A673 (cell line): ENCODE measurements around the gene RBBP7.

Experiments
- CTCF ChIP-seq: fragments of 300-800, 200-600 bp; sonication (generic); conservative IDR thresholded peaks from 2 replicates; pipeline ENCODE4 v1.5.1; 2017; ENCODE audit warnings: low read depth, mild to moderate bottlenecking, antibody characterized with exemption, low read length, moderate library complexity, mixed read lengths
- EZH2 ChIP-seq: fragments of 200-600 bp; sonication (generic); IDR thresholded peaks from 2 replicates; pipeline ENCODE4 v1.6.1; 2017; ENCODE audit warnings: borderline replicate concordance, low read depth, mild to moderate bottlenecking, mixed read lengths, antibody characterized with exemption, low read length; ENCODE audit not compliant: poor library complexity, severe bottlenecking

GRCh38 chrX:16914058-16914457 is 43.9 kb upstream of the RBBP7 start:
- no peak for TF ChIP-seq EZH2
- no peak for TF ChIP-seq CTCF
